Transverse colon (tissue), 3 donors: ENCODE data around the gene MATN3.

Experiments
- POLR2A ChIP-seq: fragments of 450-650 bp; IDR thresholded peaks from one replicate; pipeline ENCODE4 v1.6.1; 2016; ENCODE audit warnings: antibody characterized with exemption, mild to moderate bottlenecking, moderate library complexity
- TF ChIP-seq, protein P1 (sequence below), 5 experiments: fragments of 200-600 bp in 3 of 5; fragments of 450-650 bp in 2 of 5; sonication (generic) in 3 of 5; IDR thresholded peaks; 1 replicate in 2 of 5; 2 replicates in 3 of 5; pipeline ENCODE4 v1.5.1; 2016 to 2017; ENCODE audit warnings: antibody characterized with exemption in 5 of 5, inconsistent platforms in 3 of 5, mild to moderate bottlenecking in 2 of 5, moderate library complexity in 1 of 5

DNA sequence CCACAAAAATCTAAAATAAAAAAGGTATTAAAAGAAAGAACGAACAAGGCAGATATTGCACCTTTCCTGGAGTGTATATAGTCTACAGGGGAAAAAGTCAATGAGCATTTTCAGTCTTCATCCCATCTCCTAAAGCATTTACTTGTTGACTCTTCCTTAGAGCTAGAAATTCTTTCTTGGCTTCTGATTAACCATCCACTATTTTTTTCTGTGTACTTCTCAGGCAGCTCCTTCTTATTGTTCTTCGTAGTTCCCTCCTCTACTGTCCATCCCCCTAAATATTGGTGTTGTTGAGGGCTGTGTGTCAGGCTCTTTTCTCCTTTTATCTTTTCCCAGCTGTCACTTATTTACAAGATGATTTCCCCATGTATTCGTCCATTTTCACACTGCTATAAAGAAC, 42.5 kb upstream of the MATN3 start:
- TF ChIP-seq, protein P1, sequence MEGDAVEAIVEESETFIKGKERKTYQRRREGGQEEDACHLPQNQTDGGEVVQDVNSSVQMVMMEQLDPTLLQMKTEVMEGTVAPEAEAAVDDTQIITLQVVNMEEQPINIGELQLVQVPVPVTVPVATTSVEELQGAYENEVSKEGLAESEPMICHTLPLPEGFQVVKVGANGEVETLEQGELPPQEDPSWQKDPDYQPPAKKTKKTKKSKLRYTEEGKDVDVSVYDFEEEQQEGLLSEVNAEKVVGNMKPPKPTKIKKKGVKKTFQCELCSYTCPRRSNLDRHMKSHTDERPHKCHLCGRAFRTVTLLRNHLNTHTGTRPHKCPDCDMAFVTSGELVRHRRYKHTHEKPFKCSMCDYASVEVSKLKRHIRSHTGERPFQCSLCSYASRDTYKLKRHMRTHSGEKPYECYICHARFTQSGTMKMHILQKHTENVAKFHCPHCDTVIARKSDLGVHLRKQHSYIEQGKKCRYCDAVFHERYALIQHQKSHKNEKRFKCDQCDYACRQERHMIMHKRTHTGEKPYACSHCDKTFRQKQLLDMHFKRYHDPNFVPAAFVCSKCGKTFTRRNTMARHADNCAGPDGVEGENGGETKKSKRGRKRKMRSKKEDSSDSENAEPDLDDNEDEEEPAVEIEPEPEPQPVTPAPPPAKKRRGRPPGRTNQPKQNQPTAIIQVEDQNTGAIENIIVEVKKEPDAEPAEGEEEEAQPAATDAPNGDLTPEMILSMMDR (IDR thresholded peaks at IDR 0.05) = no peak
- no peak for TF ChIP-seq POLR2A
